ENCODE data around the gene PTPRM.

GRCh38 chr18:7723558-7723957, 156.4 kb downstream of the PTPRM start:
- TF ChIP-seq EZH2 (IDR thresholded peaks at IDR 0.05; ENCODE audit: insufficient read depth, poor library complexity, severe bottlenecking) (no peak), EZH2phosphoT487 (IDR thresholded peaks at IDR 0.05; ENCODE audit: insufficient read depth, low read depth) (no peak)
